Activated CD4-positive, alpha-beta memory T cell treated with anti-CD3 and anti-CD28 coated beads, Interleukin-2, amount 10 ng/mL, durations not matched to agents 7 days and 5 days (primary cell): Measurements from ENCODE around the gene FAM90A1. TPM values are rescaled to one million over a fixed set of nuclear protein-coding genes. Genes with fewer than 3 reads are reported as not detected.
A peak's percentile ranks its signal among the peaks of the same experiment; 100 is the strongest.
"Not testable (repeated sequence)": the region's sequence is repeated elsewhere in the genome, so short reads cannot be mapped to it uniquely, and the experiment has no call there.

Source experiments
- CTCF ChIA-PET: fragments of 350-600 bp; sonication (Branson Sonifier 250); formaldehyde crosslinking; loops from one replicate; lab custom pipeline; 2021; ENCODE audit warnings: antibody characterized with exemption, inconsistent platforms; lab: Charles Lee
- POLR2A ChIA-PET: fragments of 350-600 bp; sonication (Branson Sonifier 250); formaldehyde crosslinking; loops from one replicate; lab custom pipeline; 2021; ENCODE audit warnings: antibody characterized with exemption; lab: Charles Lee
- DNase-seq: peaks from one replicate; pipeline ENCODE4 v3.0.0-alpha.2; 2020
- H3K27ac Mint-ChIP-seq: one replicate; pipeline ENCODE4 v1.8.0; 2021; ENCODE audit warnings: mild to moderate bottlenecking, mixed read lengths
- H3K27me3 Mint-ChIP-seq: one replicate; pipeline ENCODE4 v1.8.0; 2021; ENCODE audit warnings: mixed read lengths
- H3K36me3 Mint-ChIP-seq: one replicate; pipeline ENCODE4 v1.8.0; 2021; ENCODE audit warnings: low read depth, mixed read lengths
- H3K4me1 Mint-ChIP-seq: one replicate; pipeline ENCODE4 v1.8.0; 2021; ENCODE audit warnings: mixed read lengths
- H3K4me3 Mint-ChIP-seq: one replicate; pipeline ENCODE4 v1.8.0; 2021; ENCODE audit warnings: mild to moderate bottlenecking, mixed read lengths
- H3K9me3 Mint-ChIP-seq: one replicate; pipeline ENCODE4 v1.8.0; 2021; ENCODE audit warnings: mixed read lengths
- total RNA-seq, 2 experiments: library from RNA; stranded (reverse); gene quantifications; one replicate each; pipeline ENCODE4 v1.2.3, GENCODE V29; 2021

The FAM90A1 gene
- total RNA-seq, 2 experiments from 2014 or later = 0.20 TPM

GRCh38 chr12:8242880-8243681, 15.7 kb upstream of the FAM90A1 start:
- DNase-seq = peak; percentile 100
- not testable (repeated sequence) for H3K36me3 Mint-ChIP-seq, H3K9me3 Mint-ChIP-seq
- ChIA-PET CTCF (interaction anchor here (1.2 kb wide), 1 partner anchor 12 kb away, joined by 7 read pairs; no protein-coding TSS in a partner anchor), POLR2A (interaction anchor here (0.9 to 1.2 kb wide), 2 partner anchors 155 to 216 kb away, joined by 3 to 6 read pairs; no protein-coding TSS in a partner anchor)
- Mint-ChIP-seq H3K27ac (peak overlapping the region; percentile 95), H3K27me3 (peaks cover 11% of the 10 kb centered on the region), H3K4me3 (peak overlapping the region; percentile 92), H3K4me1 (peaks cover 12% of the 10 kb centered on the region)

- DNase-seq, POLR2A ChIA-PET, CTCF ChIA-PET, H3K27ac Mint-ChIP-seq, H3K9me3 Mint-ChIP-seq, H3K36me3 Mint-ChIP-seq: not testable (repeated sequence)
- peaks cover 11% of the 10 kb centered on the region for H3K27me3 Mint-ChIP-seq
- H3K4me1 Mint-ChIP-seq = peaks cover 12% of the 10 kb centered on the region
- H3K4me3 Mint-ChIP-seq = peak overlapping the region; percentile 92
Measured at GRCh38 chr12:8242622-8242879, 15.1 kb upstream of the FAM90A1 start.

GRCh38 chr12:8241917-8242621, 14.7 kb upstream of the FAM90A1 start:
- peak overlapping the region; percentile 92 for H3K4me3 Mint-ChIP-seq
- POLR2A ChIA-PET, H3K36me3 Mint-ChIP-seq, CTCF ChIA-PET, H3K9me3 Mint-ChIP-seq, H3K27ac Mint-ChIP-seq: not testable (repeated sequence)
- peak; percentile 33 for DNase-seq
- peaks cover 11% of the 10 kb centered on the region for H3K27me3 Mint-ChIP-seq
- peaks cover 12% of the 10 kb centered on the region for H3K4me1 Mint-ChIP-seq

- H3K36me3 Mint-ChIP-seq, H3K4me3 Mint-ChIP-seq, POLR2A ChIA-PET, H3K27ac Mint-ChIP-seq, H3K9me3 Mint-ChIP-seq, H3K27me3 Mint-ChIP-seq, DNase-seq, CTCF ChIA-PET: not testable (repeated sequence)
- H3K4me1 Mint-ChIP-seq = peaks cover 12% of the 10 kb centered on the region
Measured at GRCh38 chr12:8240340-8241114, 13.1 kb upstream of the FAM90A1 start.

- H3K9me3 Mint-ChIP-seq, POLR2A ChIA-PET, H3K4me3 Mint-ChIP-seq, H3K27ac Mint-ChIP-seq, H3K27me3 Mint-ChIP-seq, DNase-seq, H3K4me1 Mint-ChIP-seq, H3K36me3 Mint-ChIP-seq: not testable (repeated sequence)
- CTCF ChIA-PET = interaction anchor here (0.5 to 3.0 kb wide), 9 partner anchors 12 to 421 kb away, joined by 3 to 16 read pairs (median 4); no protein-coding TSS in a partner anchor
Measured at GRCh38 chr12:8237031-8237430, 9.6 kb upstream of the FAM90A1 start.

GRCh38 chr12:8235316-8236157, 8.1 kb upstream of the FAM90A1 start:
- H3K9me3 Mint-ChIP-seq, H3K27me3 Mint-ChIP-seq, POLR2A ChIA-PET, DNase-seq, H3K36me3 Mint-ChIP-seq, H3K4me3 Mint-ChIP-seq, H3K27ac Mint-ChIP-seq: not testable (repeated sequence)
- peaks cover 13% of the 10 kb centered on the region for H3K4me1 Mint-ChIP-seq
- CTCF ChIA-PET = interaction anchor here (3.0 kb wide), 1 partner anchor 127 kb away, joined by 16 read pairs; no protein-coding TSS in a partner anchor

GRCh38 chr12:8234746-8235145, 7.3 kb upstream of the FAM90A1 start:
- DNase-seq, H3K27me3 Mint-ChIP-seq, H3K9me3 Mint-ChIP-seq, POLR2A ChIA-PET, H3K4me3 Mint-ChIP-seq, H3K27ac Mint-ChIP-seq, H3K36me3 Mint-ChIP-seq: not testable (repeated sequence)
- CTCF ChIA-PET = interaction anchor here (4.9 kb wide), 1 partner anchor 126 kb away, joined by 31 read pairs; no protein-coding TSS in a partner anchor
- peaks cover 10% of the 10 kb centered on the region for H3K4me1 Mint-ChIP-seq

GRCh38 chr12:8233935-8234495, 6.6 kb upstream of the FAM90A1 start:
- not testable (repeated sequence) for H3K27me3 Mint-ChIP-seq, H3K36me3 Mint-ChIP-seq, DNase-seq, H3K27ac Mint-ChIP-seq, H3K9me3 Mint-ChIP-seq, H3K4me3 Mint-ChIP-seq
- ChIA-PET POLR2A (interaction anchor here (0.6 kb wide), 1 partner anchor 53 kb away, joined by 3 read pairs; no protein-coding TSS in a partner anchor), CTCF (interaction anchor here (4.9 kb wide), 1 partner anchor 125 kb away, joined by 31 read pairs; no protein-coding TSS in a partner anchor)
- H3K4me1 Mint-ChIP-seq = peaks cover 10% of the 10 kb centered on the region

- H3K27ac Mint-ChIP-seq, H3K9me3 Mint-ChIP-seq: not testable (repeated sequence)
Measured at GRCh38 chr12:8233300-8233855, 6.0 kb upstream of the FAM90A1 start.

GRCh38 chr12:8231666-8232608, 4.5 kb upstream of the FAM90A1 start:
- H3K9me3 Mint-ChIP-seq, H3K36me3 Mint-ChIP-seq, POLR2A ChIA-PET, H3K27me3 Mint-ChIP-seq, H3K4me3 Mint-ChIP-seq, H3K27ac Mint-ChIP-seq: not testable (repeated sequence)
- H3K4me1 Mint-ChIP-seq = peaks cover 17% of the 10 kb centered on the region
- CTCF ChIA-PET = interaction anchor here (0.7 to 4.9 kb wide), 13 partner anchors 12 to 400 kb away, joined by 3 to 31 read pairs (median 3); no protein-coding TSS in a partner anchor
- DNase-seq = peak; percentile 84

More at GRCh38 chr12:8233300-8233855, 6.0 kb upstream of the FAM90A1 start:
- not testable (repeated sequence) for H3K27me3 Mint-ChIP-seq, H3K36me3 Mint-ChIP-seq, DNase-seq, H3K4me3 Mint-ChIP-seq
- ChIA-PET CTCF (interaction anchor here (4.9 kb wide), 1 partner anchor 124 kb away, joined by 31 read pairs; no protein-coding TSS in a partner anchor), POLR2A (interaction anchor here (0.6 kb wide), 1 partner anchor 52 kb away, joined by 3 read pairs; no protein-coding TSS in a partner anchor)
- H3K4me1 Mint-ChIP-seq = peaks cover 10% of the 10 kb centered on the region

- H3K27ac Mint-ChIP-seq = not testable (repeated sequence)
Measured at GRCh38 chr12:8231049-8231448, 3.6 kb upstream of the FAM90A1 start.

More at GRCh38 chr12:8231049-8231448, 3.6 kb upstream of the FAM90A1 start:
- CTCF ChIA-PET = interaction anchor here (0.8 to 4.9 kb wide), 12 partner anchors 12 to 399 kb away, joined by 3 to 31 read pairs (median 3); no protein-coding TSS in a partner anchor
- H3K4me1 Mint-ChIP-seq = peaks cover 20% of the 10 kb centered on the region
- H3K27me3 Mint-ChIP-seq, H3K36me3 Mint-ChIP-seq, H3K4me3 Mint-ChIP-seq, POLR2A ChIA-PET, DNase-seq, H3K9me3 Mint-ChIP-seq: not testable (repeated sequence)
